NB4 (cell line): Measurements from ENCODE around the gene HERC5.

Experiments used
- DNase-seq: peaks from one replicate; pipeline ENCODE4 v3.0.0; 2010; ENCODE audit warnings: low read depth
- H3K4me3 ChIP-seq: one replicate; pipeline ENCODE4 v1.5.1; 2011; ENCODE audit warnings: mild to moderate bottlenecking, low read depth, low read length, moderate library complexity
- CTCF ChIP-seq: IDR thresholded peaks from one replicate; pipeline ENCODE4 v1.5.1; 2012; ENCODE audit warnings: low read depth, low read length
- MYC ChIP-seq: IDR thresholded peaks from 2 replicates; pipeline ENCODE4 v1.6.1; 2011; ENCODE audit warnings: low read depth, low read length
- POLR2A ChIP-seq: IDR thresholded peaks from 2 replicates; pipeline ENCODE4 v1.6.1; 2011; ENCODE audit warnings: mild to moderate bottlenecking; ENCODE audit not compliant: insufficient read length; ENCODE audit errors: extremely low read depth
- TF ChIP-seq, protein P1 (sequence below): IDR thresholded peaks from 2 replicates; pipeline ENCODE4 v1.6.1; 2011; ENCODE audit warnings: low read depth, low read length

The HERC5 gene

DNA sequence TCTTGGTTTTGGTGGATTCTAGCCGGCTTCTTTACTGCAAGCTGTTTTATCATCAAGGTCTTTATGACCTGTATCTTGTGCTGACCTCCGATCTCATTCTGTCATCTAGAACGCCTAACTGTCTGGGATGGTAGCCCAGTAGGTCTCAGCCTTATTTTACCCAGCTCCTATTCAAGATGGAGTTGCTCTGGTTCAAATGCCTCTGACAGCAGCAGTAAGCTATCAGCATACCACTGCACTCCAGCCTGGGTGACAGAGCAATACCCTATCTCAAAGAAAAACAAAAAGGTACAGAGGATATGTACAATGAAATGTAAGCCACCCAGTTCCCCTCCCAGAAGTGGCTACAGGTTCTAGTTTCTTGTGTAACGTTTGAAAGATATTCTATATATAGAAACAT lies 42.2 kb upstream of the HERC5 start:
- no peak for DNase-seq

DNA sequence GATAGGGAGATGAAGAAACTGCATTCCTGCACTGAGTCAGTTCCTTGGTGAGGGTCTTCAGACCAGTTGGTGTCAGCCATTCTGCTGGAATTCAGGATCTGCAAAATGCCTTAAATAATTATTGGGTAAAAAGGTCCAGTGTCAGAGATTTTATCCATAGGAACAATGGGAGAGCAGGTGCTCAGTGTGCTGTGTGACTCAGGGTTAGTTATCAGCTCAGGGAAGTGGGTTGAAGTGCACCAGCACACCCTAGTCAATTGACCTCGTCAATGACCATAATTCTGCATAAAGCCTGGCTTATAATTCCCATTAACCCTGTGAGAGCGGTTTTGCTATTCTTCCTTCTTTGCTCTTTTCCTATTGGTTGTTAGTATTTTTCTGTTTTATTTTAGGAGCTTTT lies 40.9 kb upstream of the HERC5 start:
- TF ChIP-seq, protein P1, sequence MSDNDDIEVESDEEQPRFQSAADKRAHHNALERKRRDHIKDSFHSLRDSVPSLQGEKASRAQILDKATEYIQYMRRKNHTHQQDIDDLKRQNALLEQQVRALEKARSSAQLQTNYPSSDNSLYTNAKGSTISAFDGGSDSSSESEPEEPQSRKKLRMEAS = no peak
- TF ChIP-seq CTCF (no peak), POLR2A (no peak), MYC (no peak)

More for the DNA sequence above, 42.2 kb upstream of the HERC5 start:
- H3K4me3 ChIP-seq = no peak overlapping the region
- TF ChIP-seq, protein P1 = no peak
- TF ChIP-seq MYC (no peak), POLR2A (no peak), CTCF (no peak)

GRCh38 chr4:88418411-88418810 lies 38.5 kb upstream of the HERC5 start:
- H3K4me3 ChIP-seq = no peak overlapping the region
- no peak for DNase-seq
- TF ChIP-seq MYC (no peak), CTCF (no peak), POLR2A (no peak)
- TF ChIP-seq, protein P1 = no peak

More for the DNA sequence above, 40.9 kb upstream of the HERC5 start:
- no peak overlapping the region for H3K4me3 ChIP-seq
- no peak for DNase-seq

GRCh38 chr4:88419874-88420273 lies 37.0 kb upstream of the HERC5 start:
- TF ChIP-seq CTCF (no peak), POLR2A (no peak), MYC (no peak)
- TF ChIP-seq, protein P1 = no peak
- DNase-seq = no peak
- H3K4me3 ChIP-seq = no peak overlapping the region

DNA sequence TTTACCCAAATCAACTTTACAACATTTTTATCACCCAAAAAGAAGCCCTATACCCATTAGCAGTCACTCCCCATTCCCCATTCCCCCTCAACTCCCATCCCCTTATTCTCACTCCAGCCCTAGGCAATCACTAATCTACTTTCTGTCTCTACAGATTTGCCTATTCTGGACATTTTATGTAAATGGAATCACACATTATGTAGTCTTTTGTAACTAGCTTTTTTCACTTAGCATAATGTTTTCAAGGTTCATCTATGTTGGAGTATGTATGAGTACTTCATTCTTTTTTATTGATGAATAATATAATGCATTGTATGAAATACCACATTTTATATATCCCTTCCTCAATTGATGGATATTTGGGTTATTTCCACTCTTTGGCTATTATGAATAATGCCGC lies 36.1 kb upstream of the HERC5 start:
- TF ChIP-seq POLR2A (no peak), MYC (no peak), CTCF (no peak)
- TF ChIP-seq, protein P1 = no peak
- DNase-seq = no peak
- no peak overlapping the region for H3K4me3 ChIP-seq

DNA sequence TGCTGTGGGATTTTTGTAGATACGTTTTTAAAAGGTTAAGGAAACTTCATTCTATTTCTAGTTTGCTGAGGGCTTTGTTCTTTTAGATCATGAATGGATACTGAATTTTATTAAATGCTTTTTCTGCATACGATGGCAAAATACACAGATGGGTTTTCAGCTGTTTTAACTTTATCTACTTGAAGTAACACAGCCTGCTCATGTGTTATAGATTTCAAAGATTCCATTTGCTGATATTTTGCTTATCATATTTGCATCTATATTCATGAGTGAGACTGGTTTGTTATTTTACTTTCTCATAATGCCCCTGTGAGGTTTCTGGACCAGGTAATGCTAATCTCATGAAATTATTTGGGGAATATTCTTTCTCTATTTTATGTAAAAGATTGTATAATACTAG lies 34.5 kb upstream of the HERC5 start:
- H3K4me3 ChIP-seq = no peak overlapping the region
- no peak for DNase-seq
- TF ChIP-seq, protein P1 = no peak
- no peak for TF ChIP-seq MYC
- no peak for TF ChIP-seq CTCF
- TF ChIP-seq POLR2A = no peak
